ENCODE measurements around the gene KLF8. TPM values are rescaled to one million over a fixed set of nuclear protein-coding genes. Genes with fewer than 3 reads are reported as not detected.

The KLF8 gene
- total RNA-seq, 1 donor from 2014 or later, result 10.4 TPM

- no peak for DNase-seq
These were observed 78.4 kb downstream of the KLF8 start for GRCh38 chrX:56310581-56310980.

DNA sequence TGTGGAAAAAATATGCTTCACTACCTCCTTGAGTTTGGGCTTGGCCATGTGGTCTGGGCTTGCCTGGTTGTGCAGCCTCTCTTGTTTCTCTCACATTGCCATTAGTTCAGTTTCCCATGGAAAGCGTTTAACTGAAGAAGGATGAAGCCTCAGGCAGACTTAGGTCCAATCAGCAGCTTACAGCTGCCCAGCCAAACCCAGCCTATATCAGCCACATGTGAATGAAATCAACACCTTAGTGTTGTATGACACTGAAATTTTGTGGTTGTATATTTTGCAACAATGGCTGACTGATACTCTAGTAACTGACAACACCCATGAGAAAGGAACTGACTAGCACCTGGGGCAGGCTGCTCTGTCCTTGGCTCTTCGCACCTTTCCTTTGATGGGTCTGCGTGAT, 81.2 kb downstream of the KLF8 start:
- DNase-seq, result no peak

DNA sequence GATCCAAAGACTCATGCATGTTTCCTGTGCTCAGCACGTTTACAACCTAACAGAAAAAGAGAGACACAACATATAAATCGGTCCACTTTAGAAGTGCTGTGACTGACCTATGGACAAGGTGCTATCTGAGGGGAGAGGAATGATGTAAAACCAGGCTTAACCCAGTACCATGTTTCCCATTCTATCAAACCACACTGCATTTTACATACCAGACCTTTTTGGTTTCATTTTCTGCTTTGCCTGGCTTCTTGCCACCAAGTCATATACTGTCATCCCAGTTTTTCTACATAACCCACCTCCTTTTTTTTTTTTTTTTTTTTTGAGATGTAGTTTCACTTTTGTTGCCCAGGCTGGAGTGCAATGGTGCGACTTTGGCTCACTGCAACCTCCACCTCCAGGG, 82.2 kb downstream of the KLF8 start:
- no peak for DNase-seq

DNA sequence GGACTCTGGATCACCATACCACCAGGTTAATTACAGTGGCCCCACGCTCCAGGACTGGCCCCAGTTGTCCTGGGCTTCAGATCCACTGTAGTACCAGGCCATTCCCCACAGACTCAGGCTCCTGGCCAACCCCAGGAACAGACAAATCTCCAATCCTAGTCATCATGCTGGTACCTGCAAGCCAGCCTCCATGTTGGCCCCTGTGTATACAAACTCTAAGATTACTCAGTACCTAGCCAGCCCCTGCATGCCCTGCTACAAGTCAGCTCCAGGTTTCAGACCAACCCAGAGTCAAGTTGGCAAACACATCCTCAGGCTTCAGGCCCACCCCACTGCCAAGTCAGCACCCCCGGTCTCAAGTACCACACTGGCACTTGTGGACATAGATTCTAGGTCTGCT, 85.9 kb downstream of the KLF8 start:
- DNase-seq, result no peak

GRCh38 chrX:56319165-56319564, 87.0 kb downstream of the KLF8 start:
- DNase-seq, result no peak
